Osteoblast (primary cell): ENCODE measurements around the gene SLC24A4. TPM values are rescaled to one million over a fixed set of nuclear protein-coding genes. Genes with fewer than 3 reads are reported as not detected.

Source experiments
- DNase-seq: peaks from one replicate; pipeline ENCODE4 v3.0.0; 2011; ENCODE audit warnings: low spot score, mixed read lengths; ENCODE audit not compliant: insufficient read length; ENCODE audit errors: missing footprints
- H2AFZ ChIP-seq: 2 replicates; pipeline ENCODE4 v1.6.0; 2011; ENCODE audit warnings: mild to moderate bottlenecking, low read length
- H3K27ac ChIP-seq: 2 replicates; pipeline ENCODE4 v1.5.1; 2011; ENCODE audit warnings: mild to moderate bottlenecking, low read depth, low read length, moderate library complexity
- H3K27me3 ChIP-seq: 2 replicates; pipeline ENCODE4 v1.6.0; 2012; ENCODE audit warnings: mild to moderate bottlenecking, control low read depth, inconsistent platforms, low read length, moderate library complexity; ENCODE audit not compliant: insufficient read depth
- H3K36me3 ChIP-seq: 2 replicates; pipeline ENCODE4 v1.5.1; 2011; ENCODE audit warnings: mild to moderate bottlenecking, low read length, control low read depth, moderate library complexity; ENCODE audit not compliant: insufficient read depth
- H3K4me1 ChIP-seq: 2 replicates; pipeline ENCODE4 v1.5.1; 2011; ENCODE audit warnings: mild to moderate bottlenecking, low read length, control low read depth, moderate library complexity; ENCODE audit not compliant: insufficient read depth
- H3K4me2 ChIP-seq: 2 replicates; pipeline ENCODE4 v1.6.0; 2011; ENCODE audit warnings: mild to moderate bottlenecking, low read length; ENCODE audit not compliant: insufficient read depth
- H3K4me3 ChIP-seq: fragments of 200-600 bp; sonication (generic); 3 replicates; pipeline ENCODE4 v1.5.1; 2012; ENCODE audit warnings: mild to moderate bottlenecking, low read length, inconsistent platforms; ENCODE audit not compliant: insufficient read depth
- H3K79me2 ChIP-seq: 2 replicates; pipeline ENCODE4 v1.6.0; 2012; ENCODE audit warnings: mild to moderate bottlenecking, low read length, control low read depth, inconsistent platforms; ENCODE audit not compliant: insufficient read depth
- H3K9me3 ChIP-seq: 2 replicates; pipeline ENCODE4 v1.5.1; 2011; ENCODE audit warnings: low read depth, low read length, control low read depth
- H4K20me1 ChIP-seq: 2 replicates; pipeline ENCODE4 v1.6.0; 2012; ENCODE audit warnings: mild to moderate bottlenecking, low read length, control low read depth; ENCODE audit not compliant: insufficient read depth
- total RNA-seq: library from RNA; depleted of rRNA; stranded (reverse); fragments of >200 nt; gene quantifications from 2 replicates; pipeline ENCODE4 v1.2.3, GENCODE V29; 2012
- TF ChIP-seq, protein P1 (sequence below): IDR thresholded peaks from 2 replicates; pipeline ENCODE4 v1.5.1; 2011; ENCODE audit warnings: mild to moderate bottlenecking, low read depth, low read length, moderate library complexity; ENCODE audit errors: extremely low read depth

SLC24A4 gene
- total RNA-seq, 1 donor, result under 0.01 TPM

DNA sequence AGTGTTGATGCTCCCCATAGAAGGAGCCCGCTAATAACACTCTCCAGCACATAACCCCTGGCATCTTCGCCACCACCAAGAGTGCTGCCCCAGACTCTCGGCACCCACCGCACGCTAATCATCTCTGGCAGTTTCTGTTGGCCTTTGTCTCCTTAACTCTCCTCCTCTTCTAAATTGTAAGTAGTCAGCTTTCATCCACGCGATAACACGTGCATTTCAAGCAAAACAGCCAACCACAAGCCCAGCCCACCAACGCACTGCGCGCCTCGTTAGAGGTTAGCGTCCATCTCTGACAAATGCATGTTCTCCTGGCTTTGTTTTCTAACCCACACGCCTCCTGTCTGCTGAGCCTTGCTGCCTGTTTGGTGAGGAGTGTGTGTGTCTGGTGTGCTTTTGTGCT is 129.5 kb downstream of the SLC24A4 start:
- Histone ChIP-seq H3K4me3 (no peak overlapping the region), H3K4me2 (no peak overlapping the region), H3K4me1 (no peaks in the 10 kb centered on the region), H3K9me3 (no peaks in the 10 kb centered on the region), H3K79me2 (no peaks in the 10 kb centered on the region), H4K20me1 (no peaks in the 10 kb centered on the region), H3K27ac (no peak overlapping the region), H3K36me3 (no peaks in the 10 kb centered on the region), H2AFZ (no peak overlapping the region), H3K27me3 (peaks cover 2% of the 10 kb centered on the region)
- DNase-seq, result no peak
- TF ChIP-seq, protein P1, sequence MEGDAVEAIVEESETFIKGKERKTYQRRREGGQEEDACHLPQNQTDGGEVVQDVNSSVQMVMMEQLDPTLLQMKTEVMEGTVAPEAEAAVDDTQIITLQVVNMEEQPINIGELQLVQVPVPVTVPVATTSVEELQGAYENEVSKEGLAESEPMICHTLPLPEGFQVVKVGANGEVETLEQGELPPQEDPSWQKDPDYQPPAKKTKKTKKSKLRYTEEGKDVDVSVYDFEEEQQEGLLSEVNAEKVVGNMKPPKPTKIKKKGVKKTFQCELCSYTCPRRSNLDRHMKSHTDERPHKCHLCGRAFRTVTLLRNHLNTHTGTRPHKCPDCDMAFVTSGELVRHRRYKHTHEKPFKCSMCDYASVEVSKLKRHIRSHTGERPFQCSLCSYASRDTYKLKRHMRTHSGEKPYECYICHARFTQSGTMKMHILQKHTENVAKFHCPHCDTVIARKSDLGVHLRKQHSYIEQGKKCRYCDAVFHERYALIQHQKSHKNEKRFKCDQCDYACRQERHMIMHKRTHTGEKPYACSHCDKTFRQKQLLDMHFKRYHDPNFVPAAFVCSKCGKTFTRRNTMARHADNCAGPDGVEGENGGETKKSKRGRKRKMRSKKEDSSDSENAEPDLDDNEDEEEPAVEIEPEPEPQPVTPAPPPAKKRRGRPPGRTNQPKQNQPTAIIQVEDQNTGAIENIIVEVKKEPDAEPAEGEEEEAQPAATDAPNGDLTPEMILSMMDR, result no peak

DNA sequence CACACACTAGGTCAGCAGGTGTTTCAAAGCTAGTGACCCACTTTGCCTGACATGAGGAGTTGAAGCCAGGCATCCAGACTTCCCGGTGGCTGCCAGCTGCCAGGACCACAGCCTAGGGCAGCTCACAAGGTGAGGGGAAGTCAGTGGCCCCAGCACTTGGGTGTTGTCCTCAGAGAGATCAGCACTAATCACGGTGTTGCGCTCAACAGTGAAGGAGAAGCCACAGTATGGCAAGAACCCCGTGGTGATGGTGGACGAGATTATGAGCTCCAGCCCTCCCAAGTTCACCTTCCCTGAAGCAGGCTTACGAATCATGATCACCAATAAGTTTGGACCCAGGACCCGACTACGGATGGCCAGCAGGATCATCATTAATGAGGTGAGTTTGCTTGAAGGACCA is 130.7 kb downstream of the SLC24A4 start:
- H3K4me3 ChIP-seq, result no peak overlapping the region
- H3K79me2 ChIP-seq, result no peaks in the 10 kb centered on the region
- no peaks in the 10 kb centered on the region for H3K36me3 ChIP-seq
- TF ChIP-seq, protein P1, result no peak
- H3K27me3 ChIP-seq, result peaks cover 2% of the 10 kb centered on the region
- H3K4me1 ChIP-seq, result no peaks in the 10 kb centered on the region
- no peaks in the 10 kb centered on the region for H4K20me1 ChIP-seq
- no peak overlapping the region for H2AFZ ChIP-seq
- no peak for DNase-seq
- H3K27ac ChIP-seq, result no peak overlapping the region
- no peak overlapping the region for H3K4me2 ChIP-seq
- no peaks in the 10 kb centered on the region for H3K9me3 ChIP-seq

DNA sequence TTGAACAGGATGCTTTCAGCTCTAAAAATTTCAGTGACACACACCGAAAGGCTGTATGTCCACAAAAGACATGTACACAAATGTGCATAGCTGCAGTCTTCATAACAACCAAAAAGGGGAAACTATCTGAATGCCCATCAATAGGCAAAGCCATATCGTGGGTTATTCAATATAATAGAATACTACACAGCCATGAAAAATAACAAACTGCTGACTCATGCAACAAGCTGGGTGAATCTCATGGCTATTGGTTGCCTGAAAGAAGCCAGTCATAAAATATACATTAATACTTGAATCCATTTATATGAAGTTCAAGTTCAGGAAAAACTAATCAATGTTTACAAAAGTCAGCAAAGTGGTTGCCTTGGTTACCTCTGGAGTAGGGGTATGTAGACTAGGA is 132.3 kb downstream of the SLC24A4 start:
- Histone ChIP-seq H3K4me1 (no peaks in the 10 kb centered on the region), H3K4me2 (no peak overlapping the region), H4K20me1 (no peaks in the 10 kb centered on the region), H3K27me3 (peaks cover 2% of the 10 kb centered on the region), H3K36me3 (no peaks in the 10 kb centered on the region), H3K27ac (no peak overlapping the region), H3K9me3 (no peaks in the 10 kb centered on the region), H3K4me3 (no peak overlapping the region), H2AFZ (no peak overlapping the region), H3K79me2 (no peaks in the 10 kb centered on the region)
- TF ChIP-seq, protein P1, result no peak
- no peak for DNase-seq

DNA sequence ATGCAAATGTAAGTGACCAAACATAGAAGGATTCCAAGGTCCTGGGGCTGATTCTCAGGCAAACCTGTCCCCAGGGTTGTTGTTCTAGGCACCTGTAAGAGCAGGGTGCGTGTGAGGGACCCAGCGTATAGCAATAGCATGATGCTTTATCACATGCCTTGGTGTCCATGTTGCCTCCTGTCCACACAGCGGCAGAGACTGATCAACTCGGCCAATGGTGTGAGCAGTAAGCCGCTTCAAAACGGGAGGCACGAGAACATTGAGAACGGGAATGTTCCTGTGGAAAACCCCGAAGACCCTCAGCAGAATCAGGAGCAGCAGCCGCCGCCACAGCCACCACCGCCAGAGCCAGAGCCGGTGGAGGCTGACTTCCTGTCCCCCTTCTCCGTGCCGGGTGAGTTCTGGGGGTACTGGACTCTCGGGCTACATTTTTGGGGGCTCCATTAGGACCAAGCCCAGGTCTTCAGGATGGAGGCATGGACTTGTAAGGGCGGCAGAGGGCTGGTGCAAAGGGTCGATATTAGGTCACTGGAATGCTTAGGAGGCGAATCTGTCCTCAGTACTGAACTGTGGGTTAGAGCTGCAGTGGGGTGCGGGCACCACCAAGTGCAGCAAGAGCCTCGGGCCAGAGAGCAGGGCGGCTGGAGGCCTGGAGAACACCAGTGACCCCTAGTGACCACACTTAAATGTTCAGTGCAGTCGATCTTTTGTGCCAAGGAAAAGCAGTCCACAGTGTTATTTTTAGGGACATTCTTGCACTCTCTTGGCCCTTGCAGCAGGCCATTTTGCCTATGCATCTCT is 133.4 kb downstream of the SLC24A4 start:
- Histone ChIP-seq H3K4me2 (no peak overlapping the region), H3K79me2 (no peaks in the 10 kb centered on the region), H3K27ac (no peak overlapping the region), H2AFZ (no peak overlapping the region), H3K4me3 (no peak overlapping the region), H3K36me3 (no peaks in the 10 kb centered on the region), H3K4me1 (peaks cover 3% of the 10 kb centered on the region), H4K20me1 (no peaks in the 10 kb centered on the region), H3K9me3 (no peaks in the 10 kb centered on the region), H3K27me3 (peaks cover 2% of the 10 kb centered on the region)
- peak; percentile 95 for DNase-seq
- TF ChIP-seq, protein P1, result peak; percentile 88
